HepG2 (cell line): ENCODE data around the gene BLOC1S4. TPM values are rescaled to one million over a fixed set of nuclear protein-coding genes. Genes with fewer than 3 reads are reported as not detected.
A peak's percentile ranks its signal among the peaks of the same experiment; 100 is the strongest.

ENCODE experiments used
- CREBL2 ChIP-seq: sonication (generic); formaldehyde crosslinking; IDR thresholded peaks from 2 replicates; pipeline ENCODE4 v1.8.1; 2023; ENCODE audit warnings: missing genetic modification reagents, mild to moderate bottlenecking, borderline replicate concordance
- DR1 ChIP-seq: sonication (generic); formaldehyde crosslinking; IDR thresholded peaks from 2 replicates; pipeline ENCODE4 v1.8.0; 2021; ENCODE audit warnings: mild to moderate bottlenecking, missing genetic modification reagents, inconsistent platforms
- MLLT10 ChIP-seq: sonication (generic); formaldehyde crosslinking; IDR thresholded peaks from 2 replicates; pipeline ENCODE4 v1.4.0; 2020; ENCODE audit warnings: missing genetic modification reagents
- MTF1 ChIP-seq: sonication (generic); formaldehyde crosslinking; IDR thresholded peaks from 2 replicates; pipeline ENCODE4 v1.5.0; 2020; ENCODE audit warnings: missing genetic modification reagents
- MXD4 ChIP-seq: IDR thresholded peaks from 2 replicates; pipeline ENCODE4 v1.6.1; 2016; ENCODE audit warnings: mild to moderate bottlenecking, missing biosample characterization, missing genetic modification reagents
- PTBP1 ChIP-seq: fragments of 200-400 bp; formaldehyde crosslinking; IDR thresholded peaks from 2 replicates; pipeline ENCODE4 v1.6.1; 2018; ENCODE audit warnings: low read length, low read depth; ENCODE audit not compliant: poor library complexity, severe bottlenecking
- SATB2 ChIP-seq: sonication (generic); formaldehyde crosslinking; IDR thresholded peaks from 2 replicates; pipeline ENCODE4 v1.5.0; 2020; ENCODE audit warnings: missing genetic modification reagents
- ZNF10 ChIP-seq: sonication (generic); formaldehyde crosslinking; IDR thresholded peaks from 2 replicates; pipeline ENCODE4 v1.4.0; 2020; ENCODE audit warnings: mild to moderate bottlenecking, low read depth, missing genetic modification reagents, borderline replicate concordance
- ZNF230 ChIP-seq: sonication (generic); formaldehyde crosslinking; IDR thresholded peaks from 2 replicates; pipeline ENCODE4 v1.4.0; 2020; ENCODE audit warnings: mild to moderate bottlenecking, missing genetic modification reagents
- ZNF282 ChIP-seq: fragments of 450-650 bp; IDR thresholded peaks from 2 replicates; pipeline ENCODE4 v1.6.1; 2018; ENCODE audit not compliant: partially characterized antibody
- ZNF430 ChIP-seq: sonication (generic); formaldehyde crosslinking; IDR thresholded peaks from 2 replicates; pipeline ENCODE4 v1.9.0; 2021; ENCODE audit warnings: mild to moderate bottlenecking, missing genetic modification reagents
- ZNF597 ChIP-seq: sonication (generic); formaldehyde crosslinking; IDR thresholded peaks from 2 replicates; pipeline ENCODE4 v1.5.0; 2020; ENCODE audit warnings: missing genetic modification reagents
- polyA plus RNA-seq, 8 experiments: library from polyadenylated mRNA; depleted of rRNA in 3 of 8; stranded (reverse) in 7 of 8; unstranded in 1 of 8; fragments of >200 nt; fragmentation: Illumina TruSeq in 4 of 8; extraction: Trizol in 4 of 8; gene quantifications; 2 replicates each; pipeline versions ENCODE4 v1.2.1 to v1.2.3, GENCODE V29; 2011 to 2016; ENCODE audit warnings: low read depth in 4 of 8, missing spikeins in 1 of 8, mixed read lengths in 1 of 8; ENCODE audit not compliant: insufficient read depth in 1 of 8
- total RNA-seq, 5 experiments: library from RNA; depleted of rRNA; stranded (reverse); fragments of >200 nt; fragmentation: Illumina TruSeq; extraction: Trizol; gene quantifications; 2 replicates each; pipeline ENCODE4 v1.2.3, GENCODE V29; 2016; ENCODE audit warnings: low read depth in 1 of 5
- TF ChIP-seq, protein P1 (sequence below): sonication (generic); formaldehyde crosslinking; IDR thresholded peaks from 2 replicates; pipeline ENCODE4 v1.5.1; 2020; ENCODE audit warnings: mild to moderate bottlenecking, missing genetic modification reagents, moderate library complexity
- TF ChIP-seq, protein P2 (sequence below): IDR thresholded peaks from 2 replicates; pipeline ENCODE4 v1.6.1; 2016; ENCODE audit warnings: low read depth, borderline replicate concordance
- TF ChIP-seq, protein P3 (sequence below): sonication (generic); formaldehyde crosslinking; IDR thresholded peaks from 2 replicates; pipeline ENCODE4 v1.4.0; 2020; ENCODE audit warnings: missing genetic modification reagents, borderline replicate concordance
- TF ChIP-seq, protein P4 (sequence below): sonication (generic); formaldehyde crosslinking; conservative IDR thresholded peaks from 2 replicates; pipeline ENCODE4 v1.8.0; 2022; ENCODE audit warnings: low read depth, missing genetic modification reagents

The BLOC1S4 gene
- total and polyA plus RNA-seq, 2 of the 13 experiments (the other 11 are each of a cell fraction or from before 2014, with no cell fraction given), result 15.5 to 20.9 TPM

DNA sequence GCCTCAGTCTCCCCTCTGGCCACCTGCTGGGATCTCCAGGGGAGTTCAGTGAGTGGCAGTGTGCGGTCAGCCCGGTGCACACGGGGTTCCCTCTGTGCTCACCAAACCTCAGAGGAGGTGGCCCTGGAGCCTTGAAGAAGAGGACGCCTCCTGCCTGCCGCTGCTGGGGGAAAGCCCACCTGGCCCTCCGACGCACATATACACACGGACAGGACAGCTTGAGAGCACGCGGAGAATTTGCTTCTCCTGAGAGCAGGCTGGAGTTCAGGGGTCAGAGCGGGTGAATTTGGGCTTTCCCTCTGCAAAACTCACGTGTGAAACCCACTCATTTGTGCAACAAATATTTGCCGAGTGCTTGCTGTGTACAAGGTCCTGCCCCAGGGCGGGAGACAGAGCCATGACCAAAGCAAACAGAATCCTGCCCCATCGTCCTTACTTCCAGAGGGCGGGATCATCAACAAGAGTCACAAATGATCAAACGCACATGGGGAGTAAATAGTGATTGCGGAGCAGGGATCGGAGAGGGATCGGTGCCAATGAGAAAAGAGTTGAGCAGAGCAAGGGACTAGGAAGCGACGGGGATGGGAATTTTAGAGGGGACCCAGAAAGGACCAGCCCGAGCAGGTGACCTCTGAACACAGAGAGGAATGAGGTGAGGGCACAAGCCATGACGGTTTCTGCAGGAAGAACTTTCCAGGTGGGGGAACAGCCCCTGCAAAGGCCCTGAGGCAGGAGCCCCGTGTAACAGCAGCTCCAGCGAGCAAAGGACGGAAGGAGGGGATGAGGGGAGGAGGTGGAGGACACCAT lies 17.6 kb downstream of the BLOC1S4 start (continued):
- 0 out of 2 replicates have a peak, but pooled peaks have one; percentile 40 for TF ChIP-seq CREBL2 (CRISPR knock-in tag)
- TF ChIP-seq SATB2 (CRISPR knock-in tag), result 0 out of 2 replicates have a peak, but pooled peaks have one; percentile 58
- TF ChIP-seq ZNF230 (CRISPR knock-in tag), result peak; percentile 72; the same call in 1 of the 2 replicates
- no peak for TF ChIP-seq ZNF10 (CRISPR knock-in tag)
- TF ChIP-seq, protein P1, sequence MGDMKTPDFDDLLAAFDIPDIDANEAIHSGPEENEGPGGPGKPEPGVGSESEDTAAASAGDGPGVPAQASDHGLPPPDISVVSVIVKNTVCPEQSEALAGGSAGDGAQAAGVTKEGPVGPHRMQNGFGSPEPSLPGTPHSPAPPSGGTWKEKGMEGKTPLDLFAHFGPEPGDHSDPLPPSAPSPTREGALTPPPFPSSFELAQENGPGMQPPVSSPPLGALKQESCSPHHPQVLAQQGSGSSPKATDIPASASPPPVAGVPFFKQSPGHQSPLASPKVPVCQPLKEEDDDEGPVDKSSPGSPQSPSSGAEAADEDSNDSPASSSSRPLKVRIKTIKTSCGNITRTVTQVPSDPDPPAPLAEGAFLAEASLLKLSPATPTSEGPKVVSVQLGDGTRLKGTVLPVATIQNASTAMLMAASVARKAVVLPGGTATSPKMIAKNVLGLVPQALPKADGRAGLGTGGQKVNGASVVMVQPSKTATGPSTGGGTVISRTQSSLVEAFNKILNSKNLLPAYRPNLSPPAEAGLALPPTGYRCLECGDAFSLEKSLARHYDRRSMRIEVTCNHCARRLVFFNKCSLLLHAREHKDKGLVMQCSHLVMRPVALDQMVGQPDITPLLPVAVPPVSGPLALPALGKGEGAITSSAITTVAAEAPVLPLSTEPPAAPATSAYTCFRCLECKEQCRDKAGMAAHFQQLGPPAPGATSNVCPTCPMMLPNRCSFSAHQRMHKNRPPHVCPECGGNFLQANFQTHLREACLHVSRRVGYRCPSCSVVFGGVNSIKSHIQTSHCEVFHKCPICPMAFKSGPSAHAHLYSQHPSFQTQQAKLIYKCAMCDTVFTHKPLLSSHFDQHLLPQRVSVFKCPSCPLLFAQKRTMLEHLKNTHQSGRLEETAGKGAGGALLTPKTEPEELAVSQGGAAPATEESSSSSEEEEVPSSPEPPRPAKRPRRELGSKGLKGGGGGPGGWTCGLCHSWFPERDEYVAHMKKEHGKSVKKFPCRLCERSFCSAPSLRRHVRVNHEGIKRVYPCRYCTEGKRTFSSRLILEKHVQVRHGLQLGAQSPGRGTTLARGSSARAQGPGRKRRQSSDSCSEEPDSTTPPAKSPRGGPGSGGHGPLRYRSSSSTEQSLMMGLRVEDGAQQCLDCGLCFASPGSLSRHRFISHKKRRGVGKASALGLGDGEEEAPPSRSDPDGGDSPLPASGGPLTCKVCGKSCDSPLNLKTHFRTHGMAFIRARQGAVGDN (CRISPR knock-in tag), result peak; percentile 88
- TF ChIP-seq MTF1, result no peak
- no peak for TF ChIP-seq DR1 (CRISPR knock-in tag)
- no peak for TF ChIP-seq PTBP1
- TF ChIP-seq ZNF282, result no peak
- no peak for TF ChIP-seq ZNF597 (CRISPR knock-in tag)
- TF ChIP-seq ZNF430, result peak; percentile 81
- no peak for TF ChIP-seq MLLT10
- TF ChIP-seq, protein P2, sequence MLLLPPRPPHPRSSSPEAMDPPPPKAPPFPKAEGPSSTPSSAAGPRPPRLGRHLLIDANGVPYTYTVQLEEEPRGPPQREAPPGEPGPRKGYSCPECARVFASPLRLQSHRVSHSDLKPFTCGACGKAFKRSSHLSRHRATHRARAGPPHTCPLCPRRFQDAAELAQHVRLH (CRISPR knock-in tag), result 0 out of 2 replicates have a peak, but pooled peaks have one; percentile 60
- TF ChIP-seq, protein P3, sequence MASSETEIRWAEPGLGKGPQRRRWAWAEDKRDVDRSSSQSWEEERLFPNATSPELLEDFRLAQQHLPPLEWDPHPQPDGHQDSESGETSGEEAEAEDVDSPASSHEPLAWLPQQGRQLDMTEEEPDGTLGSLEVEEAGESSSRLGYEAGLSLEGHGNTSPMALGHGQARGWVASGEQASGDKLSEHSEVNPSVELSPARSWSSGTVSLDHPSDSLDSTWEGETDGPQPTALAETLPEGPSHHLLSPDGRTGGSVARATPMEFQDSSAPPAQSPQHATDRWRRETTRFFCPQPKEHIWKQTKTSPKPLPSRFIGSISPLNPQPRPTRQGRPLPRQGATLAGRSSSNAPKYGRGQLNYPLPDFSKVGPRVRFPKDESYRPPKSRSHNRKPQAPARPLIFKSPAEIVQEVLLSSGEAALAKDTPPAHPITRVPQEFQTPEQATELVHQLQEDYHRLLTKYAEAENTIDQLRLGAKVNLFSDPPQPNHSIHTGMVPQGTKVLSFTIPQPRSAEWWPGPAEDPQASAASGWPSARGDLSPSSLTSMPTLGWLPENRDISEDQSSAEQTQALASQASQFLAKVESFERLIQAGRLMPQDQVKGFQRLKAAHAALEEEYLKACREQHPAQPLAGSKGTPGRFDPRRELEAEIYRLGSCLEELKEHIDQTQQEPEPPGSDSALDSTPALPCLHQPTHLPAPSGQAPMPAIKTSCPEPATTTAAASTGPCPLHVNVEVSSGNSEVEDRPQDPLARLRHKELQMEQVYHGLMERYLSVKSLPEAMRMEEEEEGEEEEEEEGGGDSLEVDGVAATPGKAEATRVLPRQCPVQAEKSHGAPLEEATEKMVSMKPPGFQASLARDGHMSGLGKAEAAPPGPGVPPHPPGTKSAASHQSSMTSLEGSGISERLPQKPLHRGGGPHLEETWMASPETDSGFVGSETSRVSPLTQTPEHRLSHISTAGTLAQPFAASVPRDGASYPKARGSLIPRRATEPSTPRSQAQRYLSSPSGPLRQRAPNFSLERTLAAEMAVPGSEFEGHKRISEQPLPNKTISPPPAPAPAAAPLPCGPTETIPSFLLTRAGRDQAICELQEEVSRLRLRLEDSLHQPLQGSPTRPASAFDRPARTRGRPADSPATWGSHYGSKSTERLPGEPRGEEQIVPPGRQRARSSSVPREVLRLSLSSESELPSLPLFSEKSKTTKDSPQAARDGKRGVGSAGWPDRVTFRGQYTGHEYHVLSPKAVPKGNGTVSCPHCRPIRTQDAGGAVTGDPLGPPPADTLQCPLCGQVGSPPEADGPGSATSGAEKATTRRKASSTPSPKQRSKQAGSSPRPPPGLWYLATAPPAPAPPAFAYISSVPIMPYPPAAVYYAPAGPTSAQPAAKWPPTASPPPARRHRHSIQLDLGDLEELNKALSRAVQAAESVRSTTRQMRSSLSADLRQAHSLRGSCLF (CRISPR knock-in tag), result no peak
- TF ChIP-seq MXD4 (CRISPR knock-in tag), result no peak
- TF ChIP-seq, protein P4, sequence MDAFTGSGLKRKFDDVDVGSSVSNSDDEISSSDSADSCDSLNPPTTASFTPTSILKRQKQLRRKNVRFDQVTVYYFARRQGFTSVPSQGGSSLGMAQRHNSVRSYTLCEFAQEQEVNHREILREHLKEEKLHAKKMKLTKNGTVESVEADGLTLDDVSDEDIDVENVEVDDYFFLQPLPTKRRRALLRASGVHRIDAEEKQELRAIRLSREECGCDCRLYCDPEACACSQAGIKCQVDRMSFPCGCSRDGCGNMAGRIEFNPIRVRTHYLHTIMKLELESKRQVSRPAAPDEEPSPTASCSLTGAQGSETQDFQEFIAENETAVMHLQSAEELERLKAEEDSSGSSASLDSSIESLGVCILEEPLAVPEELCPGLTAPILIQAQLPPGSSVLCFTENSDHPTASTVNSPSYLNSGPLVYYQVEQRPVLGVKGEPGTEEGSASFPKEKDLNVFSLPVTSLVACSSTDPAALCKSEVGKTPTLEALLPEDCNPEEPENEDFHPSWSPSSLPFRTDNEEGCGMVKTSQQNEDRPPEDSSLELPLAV (CRISPR knock-in tag), result no peak
